Retina (tissue), 1 donor: ENCODE results near the gene SKP2.
"Not testable (repeated sequence)": the region's sequence is repeated elsewhere in the genome, so short reads cannot be mapped to it uniquely, and the experiment has no call there.

ENCODE experiments used
- DNase-seq: peaks from one replicate; pipeline ENCODE4 v3.0.0-alpha.2; 2016

The SKP2 gene

DNA sequence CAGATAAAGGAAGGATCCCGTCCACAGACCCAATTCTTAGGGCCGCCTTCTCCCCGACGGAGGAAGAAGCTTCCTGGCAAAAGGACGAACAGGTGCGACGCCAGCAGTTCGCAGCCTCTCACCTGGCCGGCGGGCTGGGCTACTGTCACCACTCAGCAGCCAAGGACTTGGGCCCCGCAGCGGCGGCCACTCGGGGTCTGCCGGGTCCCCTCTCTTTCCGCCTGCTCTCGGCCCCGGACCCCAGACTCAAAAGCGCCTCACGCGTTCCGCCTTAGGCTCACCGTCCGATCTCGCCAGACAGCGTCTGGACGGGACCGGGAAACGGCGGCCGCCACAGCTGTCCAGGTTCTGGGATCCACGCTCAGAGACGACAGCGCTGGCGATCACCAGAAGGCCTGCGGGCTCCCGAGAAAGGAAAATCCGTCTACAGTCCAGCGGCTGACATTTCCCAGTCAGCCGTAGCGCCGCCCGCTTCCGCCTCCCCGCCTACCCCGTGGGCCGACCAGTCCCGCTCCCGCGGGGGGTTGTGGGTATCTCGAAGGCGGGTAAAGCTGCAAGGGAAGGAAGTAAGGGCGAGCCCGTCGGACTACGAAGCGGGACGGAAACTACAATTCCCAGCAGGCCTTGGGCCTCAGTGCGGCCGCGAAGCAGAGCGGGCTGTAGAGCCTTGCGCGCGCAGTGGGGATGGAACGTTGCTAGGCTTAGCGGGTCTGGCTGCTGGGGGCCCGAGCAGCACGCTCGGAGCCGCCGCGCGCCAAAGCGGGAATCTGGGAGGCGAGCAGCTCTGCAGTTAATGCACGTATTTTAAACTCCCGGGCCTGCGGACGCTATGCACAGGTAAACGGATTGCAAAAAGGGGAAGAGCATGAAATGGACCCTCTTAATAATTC is at the start of gene SKP2, which contains the start of gene LMBRD2:
SKP2 (plus strand) TSS at position 678 of the 890 bp plus-strand sequence; CDS start at position 830, 152 bp downstream.
LMBRD2 (minus strand) TSS at position 454 of the 890 bp plus-strand sequence. CDS start 8,538 bp downstream, outside the sequence.
- peak; percentile 98 for DNase-seq

DNA sequence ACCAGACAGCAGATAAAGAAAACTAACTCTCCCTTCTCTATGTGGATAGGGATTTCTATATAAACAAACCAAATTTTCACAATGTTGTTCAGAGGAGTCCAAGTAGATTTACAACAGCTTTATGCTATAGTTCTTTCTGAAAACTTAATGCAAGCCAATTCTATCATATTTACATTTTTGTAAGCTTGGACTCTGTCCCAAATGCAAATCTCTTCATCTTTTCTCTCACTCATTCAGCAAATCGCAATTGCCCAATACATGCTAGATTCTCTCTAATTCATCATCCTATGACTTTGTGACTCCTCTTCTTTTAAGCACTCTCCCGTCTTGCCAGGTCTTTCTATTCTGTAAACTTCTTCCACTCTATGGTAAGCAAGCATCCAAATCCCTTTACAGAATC is 46.1 kb upstream of the SKP2 start:
- DNase-seq, result no peak

DNA sequence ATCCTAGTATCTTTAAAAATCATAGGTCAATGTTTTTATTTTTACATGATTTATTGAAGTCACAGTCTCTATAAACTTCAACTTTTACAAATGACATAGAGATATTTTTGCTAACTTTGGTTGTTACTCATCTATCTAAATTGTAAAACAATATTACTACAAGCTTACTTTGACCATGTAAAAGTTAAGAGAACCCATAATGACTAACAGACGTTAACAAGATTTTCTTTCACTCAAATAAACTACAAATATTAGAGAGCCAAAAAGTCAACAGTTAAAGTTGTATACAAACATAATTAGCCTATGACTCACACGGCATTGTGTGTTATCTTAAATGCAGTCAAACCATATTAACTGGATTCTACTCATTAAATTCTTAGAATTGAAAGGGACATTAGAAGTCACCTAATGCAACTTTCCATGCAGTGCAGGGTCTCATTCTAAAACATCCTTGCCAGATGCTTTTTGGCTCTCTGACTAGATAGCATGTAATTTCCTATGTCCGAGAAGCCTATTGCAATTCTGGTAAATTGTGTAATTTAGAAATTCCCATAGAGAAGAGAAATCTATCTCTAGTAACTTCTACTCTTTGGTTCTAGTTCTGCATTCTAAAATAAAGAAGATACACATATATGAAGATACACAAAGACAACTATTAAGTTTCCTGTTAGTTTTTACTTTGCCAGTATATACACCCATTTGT is 43.0 kb upstream of the SKP2 start:
- no peak for DNase-seq

DNA sequence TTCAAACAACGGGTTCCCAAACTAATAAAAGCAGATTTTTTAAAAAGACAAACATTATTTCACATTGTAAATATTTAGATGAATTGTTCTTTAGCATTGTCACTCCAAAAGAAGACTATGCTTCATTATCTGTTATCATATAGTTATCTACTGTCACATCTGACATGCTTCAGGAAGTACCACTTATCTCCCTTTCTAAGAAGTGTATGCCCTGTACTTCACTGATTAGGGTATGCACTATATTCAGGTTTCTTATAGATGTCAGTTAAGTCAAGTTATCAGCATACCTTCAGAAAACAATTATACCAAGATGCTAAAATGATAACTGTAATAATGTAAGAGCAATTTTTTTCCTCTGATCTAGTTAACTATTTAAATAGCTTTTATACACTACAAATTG is 40.7 kb upstream of the SKP2 start:
- DNase-seq, result no peak

DNA sequence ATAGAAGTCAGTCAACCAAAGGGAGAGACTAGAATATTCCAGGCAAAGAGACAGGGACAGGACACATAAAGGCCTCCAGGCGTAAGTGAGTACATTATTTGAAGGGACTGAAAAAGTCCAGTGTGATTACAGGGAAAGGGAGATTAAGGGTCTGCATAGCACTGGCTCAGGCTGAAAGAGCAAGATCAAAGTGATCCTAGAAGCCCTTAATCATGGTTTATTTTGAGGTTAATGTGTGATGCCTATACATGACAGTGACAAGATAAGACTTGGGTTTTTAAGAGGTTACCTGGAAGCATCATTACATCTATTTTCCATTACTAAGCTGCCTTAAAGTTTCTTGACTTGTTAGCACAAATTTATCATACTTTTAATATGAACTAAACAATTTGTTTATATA is 26.0 kb upstream of the SKP2 start:
- DNase-seq, result no peak

DNA sequence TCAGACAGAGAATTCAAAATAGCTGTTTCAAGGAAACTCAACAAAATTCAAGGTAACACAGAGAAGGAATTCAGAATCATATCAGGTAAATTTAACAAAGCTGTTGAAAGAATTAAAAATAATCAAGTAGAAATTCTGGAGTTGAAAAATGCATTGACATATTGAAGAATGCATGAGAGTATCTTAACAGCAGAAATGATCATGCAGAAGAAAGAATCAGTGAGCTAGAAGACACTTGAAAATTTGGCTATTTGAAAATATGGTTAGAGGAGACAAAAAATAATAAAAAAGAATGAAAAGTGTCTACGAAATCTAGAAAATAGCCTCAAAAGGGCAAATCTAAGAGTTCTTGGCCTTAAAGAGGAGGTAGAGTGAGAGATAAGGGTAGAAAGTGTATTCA is 23.1 kb upstream of the SKP2 start:
- DNase-seq, result no peak

DNA sequence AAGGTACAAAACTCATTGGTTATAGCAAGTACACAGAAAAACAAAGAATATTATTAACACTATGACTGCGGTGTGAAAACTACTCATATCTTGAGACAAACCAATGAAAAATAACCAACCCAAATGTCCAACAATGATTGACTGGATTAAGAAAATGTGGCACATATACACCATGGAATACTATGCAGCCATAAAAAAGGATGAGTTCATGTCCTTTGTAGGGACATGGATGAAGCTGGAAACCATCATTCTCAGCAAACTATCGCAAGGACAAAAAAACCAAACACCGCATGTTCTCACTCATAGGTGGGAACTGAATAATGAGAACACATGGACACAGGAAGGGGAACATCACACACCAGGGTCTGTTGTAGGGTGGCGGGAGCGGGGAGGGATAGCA is 22.2 kb upstream of the SKP2 start:
- not testable (repeated sequence) for DNase-seq

DNA sequence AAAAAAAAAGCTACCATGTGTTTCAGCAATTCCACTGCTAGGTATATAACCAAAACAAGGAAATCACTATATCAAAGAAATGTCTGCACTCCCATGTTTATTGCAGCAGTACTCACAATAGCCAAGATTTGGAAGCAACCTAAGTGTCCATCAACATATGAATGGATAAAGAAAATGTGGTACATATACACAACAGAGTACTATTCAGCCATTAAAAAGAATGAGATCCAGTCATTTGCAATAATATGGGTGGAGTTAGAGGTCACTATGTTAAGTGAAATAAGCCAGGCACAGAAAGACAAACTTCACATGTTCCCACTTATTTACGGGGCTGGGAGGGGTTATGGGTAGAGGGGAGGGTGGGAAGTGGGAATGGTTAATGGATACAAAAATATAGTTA is 18.9 kb upstream of the SKP2 start:
- DNase-seq, result not testable (repeated sequence)

DNA sequence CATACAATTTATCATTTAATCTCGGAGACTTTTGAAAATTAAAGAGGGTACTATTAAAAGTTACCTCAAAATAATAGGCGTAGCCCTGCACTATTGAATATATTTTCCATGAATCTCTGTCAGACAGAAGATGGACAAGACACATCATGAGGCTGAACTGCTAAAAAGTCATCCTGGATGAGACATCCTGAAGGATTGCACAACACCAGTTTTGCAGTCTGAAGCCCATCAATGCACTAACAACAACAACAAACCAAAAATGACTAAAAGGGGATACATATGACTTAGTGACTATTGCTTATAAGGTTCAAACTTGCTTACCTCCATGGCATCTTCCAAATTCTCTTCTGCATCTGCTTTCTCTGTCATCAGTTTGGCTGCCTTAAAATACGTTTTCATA is 15.9 kb upstream of the SKP2 start:
- no peak for DNase-seq

DNA sequence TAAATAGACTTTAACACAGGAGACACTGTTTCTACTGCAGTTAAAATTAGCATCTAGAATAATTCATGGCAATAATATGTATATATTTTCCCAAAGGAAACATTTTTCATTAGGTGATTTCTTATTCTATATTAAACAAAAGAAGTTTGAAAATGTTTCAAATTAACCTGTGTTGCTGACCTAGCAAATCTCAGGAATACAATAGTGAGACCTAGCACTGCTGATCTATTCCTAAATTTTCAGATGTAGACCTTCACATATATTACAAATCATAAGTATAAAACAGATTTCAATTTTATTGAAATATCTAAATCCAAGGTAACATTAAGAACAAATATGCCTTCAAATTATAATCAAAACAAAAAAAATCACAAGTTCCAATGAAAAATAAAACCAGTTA is 15.3 kb upstream of the SKP2 start:
- DNase-seq, result no peak

DNA sequence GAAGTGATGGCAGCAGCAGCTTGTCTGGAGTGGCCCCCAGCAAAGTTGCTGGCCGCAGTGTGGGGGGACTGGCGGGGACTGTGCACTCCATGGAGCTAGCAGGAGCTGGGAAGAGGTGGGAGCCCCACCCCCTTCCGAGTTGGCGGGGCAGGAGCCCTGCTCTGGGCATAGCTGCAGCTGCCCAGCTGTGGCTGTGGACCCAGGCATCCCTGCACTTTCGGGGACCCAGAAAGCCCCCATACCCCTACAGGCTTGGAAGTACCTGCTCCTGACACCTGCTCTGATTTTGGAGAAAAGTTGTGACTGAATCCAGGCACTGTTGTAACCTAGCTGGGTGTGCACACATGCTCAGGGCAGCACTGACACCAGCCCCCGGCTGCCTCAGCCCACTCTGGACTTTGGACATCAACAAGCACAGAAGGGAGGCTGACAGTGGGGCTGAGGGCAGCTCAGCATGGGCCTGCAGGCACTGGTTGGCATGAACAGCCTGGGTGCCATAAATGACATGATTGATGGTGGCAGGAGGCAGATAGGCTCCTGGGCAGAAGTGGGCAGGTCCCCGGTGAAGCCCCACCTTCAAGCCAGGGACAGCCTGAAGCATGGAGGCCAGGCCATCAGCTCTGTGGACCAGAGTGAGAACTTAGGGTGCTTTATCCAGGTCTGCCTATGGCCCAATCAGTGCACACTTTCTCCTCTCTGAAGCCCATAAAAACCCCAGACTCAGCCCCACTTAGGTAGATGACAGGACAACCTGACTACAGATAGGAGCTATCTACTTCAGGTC is 12.8 kb upstream of the SKP2 start:
- DNase-seq, result no peak

DNA sequence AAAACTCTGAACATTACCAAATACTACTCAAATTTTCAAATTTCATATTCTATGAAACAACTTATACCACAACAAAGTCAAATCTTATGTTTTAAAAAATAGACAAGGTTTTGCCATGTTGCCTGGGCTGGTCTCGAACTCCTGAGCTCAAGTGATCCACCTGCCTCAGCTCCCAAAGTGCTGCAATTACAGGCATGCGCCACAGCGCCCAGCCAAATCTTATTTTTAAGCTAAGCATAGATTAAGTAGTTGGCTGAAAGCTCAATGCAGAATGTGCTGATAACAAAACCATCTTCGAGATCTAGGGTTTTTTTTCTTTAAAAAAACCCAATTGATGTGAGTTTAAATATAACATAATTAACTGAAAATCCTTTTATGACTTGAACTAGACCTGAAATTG is 6.6 kb upstream of the SKP2 start:
- DNase-seq, result no peak

DNA sequence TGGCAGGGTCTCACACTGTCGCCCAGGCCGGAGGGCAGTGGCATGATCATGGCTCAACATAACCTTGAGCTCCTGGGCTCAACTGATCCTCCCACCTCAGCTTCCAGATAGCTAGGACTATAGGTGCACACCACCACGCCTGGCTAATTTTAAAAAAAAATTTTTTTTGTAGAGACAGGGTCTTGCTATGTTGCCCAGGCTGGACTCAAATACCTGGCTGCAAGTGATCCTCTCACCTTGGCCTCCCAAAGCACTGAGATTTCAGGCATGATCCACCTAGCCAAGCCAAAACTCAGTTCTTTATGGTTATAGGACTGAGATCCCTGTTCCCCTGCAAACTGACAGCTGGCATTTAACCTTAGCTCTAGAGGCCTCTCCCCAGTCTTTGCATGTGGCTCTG is 5.5 kb upstream of the SKP2 start:
- DNase-seq, result no peak

DNA sequence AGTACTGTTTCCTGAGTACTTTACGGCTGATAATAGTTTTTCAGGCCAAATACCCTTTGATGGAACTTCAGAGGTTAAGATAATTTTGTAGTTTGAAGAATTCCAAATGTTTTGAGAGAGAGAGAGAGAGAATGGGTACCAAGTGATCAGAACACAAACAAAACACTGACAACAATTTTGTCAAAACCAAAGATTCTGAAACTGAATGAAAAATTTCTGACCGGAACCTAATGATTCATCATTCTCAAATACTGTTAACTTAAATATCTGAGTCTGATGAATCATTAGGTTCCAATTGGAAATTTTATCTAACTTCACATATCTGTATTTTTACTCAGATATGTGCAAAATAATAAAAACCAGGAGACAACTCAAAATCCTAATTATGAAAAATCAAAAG is 4.2 kb upstream of the SKP2 start:
- no peak for DNase-seq

DNA sequence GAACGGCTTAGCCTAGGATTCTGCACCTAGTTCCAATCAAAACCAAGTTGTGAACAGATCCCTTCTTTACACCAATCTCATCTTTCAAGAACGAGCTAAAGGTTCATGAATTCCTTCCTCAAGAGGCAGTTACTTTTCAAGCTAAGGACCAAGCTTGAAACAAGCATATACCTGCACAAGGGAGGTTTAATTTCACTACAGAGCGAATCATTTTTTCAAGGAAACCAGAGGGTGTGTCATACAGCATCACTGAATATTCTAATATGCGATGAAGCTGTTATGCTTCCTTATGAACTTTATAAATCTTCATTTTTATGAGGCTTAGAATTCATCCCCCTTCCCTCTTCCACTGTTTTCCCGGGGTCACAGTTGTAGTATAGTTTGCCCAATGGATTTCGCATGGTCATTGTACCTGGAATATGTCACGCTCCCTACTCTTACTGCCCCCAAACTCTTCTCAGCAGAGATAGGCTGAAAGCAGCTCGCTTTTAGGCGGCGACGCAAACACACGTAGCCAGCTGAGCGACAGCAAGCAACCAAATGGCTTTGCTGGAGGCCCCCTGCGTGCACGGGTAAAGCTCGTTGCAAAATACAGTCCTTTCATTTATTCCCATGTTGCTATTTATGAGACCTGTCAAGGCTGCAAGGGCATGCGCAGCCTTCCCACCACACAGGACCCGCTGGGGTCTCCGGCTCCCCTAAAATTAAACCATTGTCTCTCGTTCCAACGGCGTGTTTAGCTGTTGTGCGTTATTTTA is 1.1 kb upstream of the SKP2 start:
- DNase-seq, result no peak

DNA sequence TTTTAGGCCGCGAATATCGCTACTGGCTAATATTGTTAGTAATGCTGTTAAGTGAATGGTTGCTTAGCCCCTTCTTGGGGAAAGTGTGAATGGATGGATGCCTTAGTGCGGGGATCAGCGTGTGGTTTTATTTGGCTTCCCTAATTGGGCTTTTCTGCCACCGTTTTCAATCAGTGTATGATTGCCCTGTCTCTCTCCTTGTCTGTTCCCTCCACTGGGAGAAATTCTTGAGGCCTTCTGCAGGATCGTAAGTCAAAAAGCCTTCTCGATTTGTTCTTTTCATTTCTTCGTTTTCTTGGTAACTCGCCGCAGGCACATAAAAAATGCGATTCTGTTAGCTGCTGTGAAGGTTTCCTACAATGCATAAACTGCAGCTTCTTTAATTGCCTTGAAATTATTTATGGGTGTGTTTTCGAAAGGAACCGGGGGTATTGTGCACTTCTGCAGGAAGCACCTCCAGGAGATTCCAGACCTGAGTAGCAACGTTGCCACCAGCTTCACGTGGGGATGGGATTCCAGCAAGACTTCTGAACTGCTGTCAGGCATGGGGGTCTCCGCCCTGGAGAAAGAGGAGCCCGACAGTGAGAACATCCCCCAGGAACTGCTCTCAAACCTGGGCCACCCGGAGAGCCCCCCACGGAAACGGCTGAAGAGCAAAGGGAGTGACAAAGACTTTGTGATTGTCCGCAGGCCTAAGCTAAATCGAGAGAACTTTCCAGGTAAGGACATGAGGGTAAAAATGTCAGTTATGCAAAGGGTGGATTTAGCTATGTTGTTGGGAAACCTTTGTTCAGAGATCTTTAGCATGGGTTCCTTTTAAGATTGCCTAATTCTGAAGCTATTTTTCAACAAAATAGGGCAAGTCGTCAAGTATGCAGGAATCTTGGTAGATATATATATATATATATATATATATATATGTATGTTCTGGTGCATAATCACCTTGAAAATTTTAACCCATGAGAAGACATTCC is 700 bp downstream of the SKP2 start:
- no peak for DNase-seq

DNA sequence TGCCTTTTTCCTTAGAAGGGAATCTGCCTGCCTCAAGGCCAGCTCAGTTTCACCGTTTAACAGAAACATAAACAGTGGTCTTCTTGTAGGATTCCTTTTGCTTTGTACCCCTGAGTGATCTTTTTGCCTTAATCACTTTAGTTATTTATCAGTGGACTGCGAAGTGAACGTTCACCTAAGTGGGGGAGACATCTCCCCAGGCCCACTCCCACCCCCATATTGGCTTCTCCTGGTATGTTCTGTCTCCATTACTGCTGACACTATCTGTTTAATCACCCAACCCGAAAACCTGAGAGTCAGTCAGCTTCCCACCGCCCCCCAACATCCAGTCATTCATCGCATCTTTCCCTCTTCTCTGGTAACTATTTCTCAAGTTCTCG is 1.4 kb downstream of the SKP2 start:
- no peak for DNase-seq

DNA sequence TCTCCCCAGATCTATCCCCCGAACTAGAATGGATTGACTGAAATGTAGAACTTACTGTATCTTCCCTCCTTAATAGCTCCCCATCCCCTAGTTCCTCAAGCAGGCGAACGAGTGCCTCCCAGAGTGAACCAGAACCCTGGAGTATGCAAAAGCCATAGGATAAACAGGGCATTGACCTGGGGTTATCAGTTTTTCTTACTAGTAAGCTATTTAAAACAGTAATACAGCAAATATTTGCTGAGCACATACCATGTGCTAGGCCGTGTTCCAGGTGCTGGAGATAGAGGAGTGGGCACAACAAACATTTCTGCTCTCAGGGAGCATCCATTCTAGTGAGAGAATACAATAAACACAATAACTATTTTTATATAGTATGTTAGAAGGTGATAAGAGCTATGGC is 1.8 kb downstream of the SKP2 start:
- DNase-seq, result no peak

DNA sequence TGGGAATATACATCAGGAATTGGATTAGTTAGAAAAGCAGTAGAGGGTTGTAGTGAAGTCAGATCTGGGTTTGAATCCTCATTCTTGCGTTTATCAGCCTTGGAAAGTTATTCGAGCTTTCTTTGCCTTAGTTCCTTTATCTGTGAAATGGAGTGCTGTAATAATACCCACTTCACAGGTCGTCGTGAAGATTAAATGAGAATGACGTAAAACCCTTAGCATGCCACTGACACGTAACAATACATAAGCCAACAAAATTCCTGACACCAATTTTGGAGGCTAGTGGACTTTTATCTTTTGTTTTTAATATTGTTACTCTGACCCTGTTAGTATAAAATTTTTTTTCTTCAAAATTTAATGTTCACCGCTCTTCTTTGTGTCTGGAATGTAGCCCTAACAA is 3.4 kb downstream of the SKP2 start:
- no peak for DNase-seq

DNA sequence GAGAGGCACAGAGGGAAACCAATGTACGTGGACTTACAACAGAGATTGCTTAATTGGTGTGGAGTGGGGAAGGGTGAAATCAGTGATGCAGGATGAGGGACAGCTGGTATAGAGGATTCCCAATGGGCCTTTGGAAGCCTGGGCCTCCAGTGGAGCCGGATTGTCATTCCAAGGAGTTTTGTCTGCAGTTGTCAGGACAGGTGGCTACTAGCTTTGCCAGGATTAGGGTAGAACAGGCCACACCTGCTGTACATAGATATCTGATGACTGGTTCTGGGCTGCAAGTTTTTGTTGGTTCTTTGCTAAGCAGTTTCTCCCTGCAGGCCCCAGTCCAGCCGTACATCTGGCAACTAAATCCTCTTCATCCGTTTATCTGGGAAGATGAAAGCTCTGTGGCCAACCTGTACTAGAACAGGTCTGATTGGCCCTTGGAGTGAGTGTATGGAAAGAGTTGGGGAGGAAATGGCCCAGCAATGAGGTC is 4.2 kb downstream of the SKP2 start:
- DNase-seq, result no peak

DNA sequence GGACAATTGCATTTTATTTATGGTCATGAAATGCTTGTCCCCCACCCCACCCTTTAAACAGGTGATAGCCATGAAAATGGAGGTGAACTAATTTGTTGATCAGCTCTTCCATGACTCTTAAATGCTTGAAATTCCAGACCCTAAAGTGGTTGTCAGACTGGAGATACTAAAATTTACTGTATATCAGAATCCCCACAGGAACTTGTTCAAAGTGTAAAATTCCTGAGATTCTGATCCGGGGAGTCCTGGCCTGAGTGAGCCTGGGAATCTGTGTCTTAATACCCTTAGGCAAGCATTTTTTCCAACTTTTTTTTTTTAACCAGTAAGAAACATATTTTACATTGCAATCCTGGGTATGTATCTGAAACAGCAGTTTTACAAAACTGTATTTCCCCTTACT is 4.7 kb downstream of the SKP2 start:
- no peak for DNase-seq
